A673 (cell line): ENCODE data around the gene DDC.

Source experiments
- CTCF ChIP-seq: fragments of 300-800, 200-600 bp; sonication (generic); conservative IDR thresholded peaks from 2 replicates; pipeline ENCODE4 v1.5.1; 2017; ENCODE audit warnings: low read depth, mild to moderate bottlenecking, antibody characterized with exemption, low read length, moderate library complexity, mixed read lengths
- EZH2 ChIP-seq: fragments of 200-600 bp; sonication (generic); IDR thresholded peaks from 2 replicates; pipeline ENCODE4 v1.6.1; 2017; ENCODE audit warnings: borderline replicate concordance, low read depth, mild to moderate bottlenecking, mixed read lengths, antibody characterized with exemption, low read length; ENCODE audit not compliant: poor library complexity, severe bottlenecking

DNA sequence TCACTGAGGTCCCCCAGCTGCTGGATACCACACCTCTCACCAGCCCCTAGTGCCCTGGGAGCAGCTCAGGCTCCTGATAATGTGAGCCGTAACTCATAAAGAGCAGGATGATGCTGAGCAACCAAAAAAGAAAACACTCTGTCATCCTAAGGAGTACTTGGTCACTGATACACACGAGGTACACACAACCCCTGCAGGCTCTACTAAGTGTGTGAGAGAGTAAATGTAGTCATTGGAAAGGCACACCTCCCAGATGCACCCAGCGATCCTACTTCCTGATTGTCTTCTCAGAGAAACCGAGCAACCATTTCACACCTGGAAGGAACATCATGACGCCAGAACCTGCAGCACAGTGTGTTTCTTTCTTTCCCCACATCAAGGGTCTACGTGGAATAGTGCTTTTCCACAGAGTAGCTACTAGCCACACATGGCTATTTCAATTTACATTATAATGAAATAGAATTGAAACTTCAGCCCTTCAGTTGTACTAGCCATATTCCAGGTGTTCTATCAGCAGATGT is 149.3 kb downstream of the DDC start:
- TF ChIP-seq CTCF (no peak), EZH2 (no peak)
